Activated CD8-positive, alpha-beta T cell treated with anti-CD3 and anti-CD28 coated beads, Interleukin-2, amount 10 ng/mL, durations not matched to agents 7 days and 5 days (primary cell): ENCODE measurements around the gene RING1. TPM values are rescaled to one million over a fixed set of nuclear protein-coding genes. Genes with fewer than 3 reads are reported as not detected.

Experiments
- ATAC-seq: fragments of 150-1000 bp; cut with Tn5 transposase; one replicate; pipeline ENCODE4 v1.10.0; 2021; ENCODE audit warnings: moderate library complexity
- CTCF ChIA-PET: fragments of 350-600 bp; sonication (Branson Sonifier 250); formaldehyde crosslinking; loops from one replicate; lab custom pipeline; 2021; ENCODE audit warnings: antibody characterized with exemption; lab: Charles Lee
- POLR2A ChIA-PET: fragments of 350-600 bp; sonication (Branson Sonifier 250); formaldehyde crosslinking; loops from one replicate; lab custom pipeline; 2021; ENCODE audit warnings: antibody characterized with exemption; lab: Charles Lee
- DNase-seq: peaks from one replicate; pipeline ENCODE4 v3.0.0-alpha.2; 2020
- H3K27ac Mint-ChIP-seq: one replicate; pipeline ENCODE4 v1.8.0; 2021; ENCODE audit warnings: mild to moderate bottlenecking, mixed read lengths
- H3K27me3 Mint-ChIP-seq: one replicate; pipeline ENCODE4 v1.8.0; 2021; ENCODE audit warnings: low read depth, mixed read lengths
- H3K36me3 Mint-ChIP-seq: one replicate; pipeline ENCODE4 v1.8.0; 2021; ENCODE audit warnings: low read depth, mixed read lengths
- H3K4me1 Mint-ChIP-seq: one replicate; pipeline ENCODE4 v1.8.0; 2021; ENCODE audit warnings: low read depth, mixed read lengths
- H3K4me3 Mint-ChIP-seq: one replicate; pipeline ENCODE4 v1.8.0; 2021; ENCODE audit warnings: mild to moderate bottlenecking, mixed read lengths
- H3K9me3 Mint-ChIP-seq: one replicate; pipeline ENCODE4 v1.8.0; 2022; ENCODE audit warnings: mixed read lengths; ENCODE audit not compliant: insufficient read depth
- total RNA-seq, 2 experiments: library from RNA; stranded (reverse); gene quantifications; one replicate each; pipeline ENCODE4 v1.2.3, GENCODE V29; 2021

RING1 gene
- total RNA-seq, 2 experiments from 2014 or later = 39.8 to 44.6 TPM

DNA sequence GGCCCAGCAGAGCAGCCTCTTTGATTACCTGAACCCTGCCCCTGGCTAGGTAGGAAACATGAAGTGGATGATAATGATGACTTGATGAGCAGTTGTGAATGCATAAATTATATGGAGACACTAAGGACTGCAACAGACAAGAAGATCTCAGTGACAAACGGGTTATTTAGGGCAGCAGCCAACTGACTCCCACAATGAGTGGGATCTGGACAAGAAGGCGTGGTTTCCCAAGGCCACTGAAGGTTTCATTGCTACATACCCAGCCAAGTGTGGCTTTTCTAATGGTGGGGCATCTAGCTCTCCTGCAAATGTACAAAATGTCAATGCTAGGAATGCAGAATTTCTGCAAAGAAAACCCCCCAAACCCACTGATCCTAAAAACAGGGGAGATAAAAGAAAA, 29.4 kb downstream of the RING1 start:
- no peak for ATAC-seq
- POLR2A ChIA-PET = interaction anchor here (0.6 kb wide), 1 partner anchor 160 kb away, joined by 3 read pairs; no protein-coding TSS in a partner anchor
- H3K4me1 Mint-ChIP-seq = peaks cover 10% of the 10 kb centered on the region
- CTCF ChIA-PET = interaction anchor here (1.2 to 3.8 kb wide), 3 partner anchors 11 to 88 kb away, joined by 3 to 17 read pairs (median 3); no protein-coding TSS in a partner anchor
- H3K9me3 Mint-ChIP-seq = no peaks in the 10 kb centered on the region
- H3K27ac Mint-ChIP-seq = no peak overlapping the region
- no peaks in the 10 kb centered on the region for H3K36me3 Mint-ChIP-seq
- DNase-seq = no peak
- peaks cover 16% of the 10 kb centered on the region for H3K27me3 Mint-ChIP-seq
- no peak overlapping the region for H3K4me3 Mint-ChIP-seq

DNA sequence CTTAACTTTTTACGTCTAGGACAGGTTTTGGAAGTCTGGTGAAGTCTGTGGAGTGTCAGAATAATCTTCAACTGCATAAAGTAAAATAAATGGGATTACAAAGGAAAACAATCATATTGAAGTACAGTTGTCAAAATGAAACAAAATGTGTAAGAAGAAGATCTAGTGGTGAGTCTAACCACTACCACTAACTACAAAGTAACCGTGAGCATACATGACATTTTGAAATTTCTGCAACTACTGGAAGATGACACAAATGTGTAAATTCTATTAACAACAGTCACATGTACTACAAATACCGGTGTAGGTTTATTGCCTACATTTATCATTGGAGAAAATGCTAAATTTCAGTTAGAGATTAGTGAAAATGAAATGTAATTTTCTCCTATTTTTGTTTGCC, 33.7 kb downstream of the RING1 start:
- no peak overlapping the region for H3K27ac Mint-ChIP-seq
- ATAC-seq (peak; percentile 73), DNase-seq (no peak)
- peak overlapping the region; percentile 41 for H3K4me3 Mint-ChIP-seq
- no peaks in the 10 kb centered on the region for H3K36me3 Mint-ChIP-seq
- H3K27me3 Mint-ChIP-seq = peaks cover 7% of the 10 kb centered on the region
- ChIA-PET CTCF (no interaction called here), POLR2A (no interaction called here)
- peaks cover 12% of the 10 kb centered on the region for H3K4me1 Mint-ChIP-seq
- H3K9me3 Mint-ChIP-seq = no peaks in the 10 kb centered on the region

DNA sequence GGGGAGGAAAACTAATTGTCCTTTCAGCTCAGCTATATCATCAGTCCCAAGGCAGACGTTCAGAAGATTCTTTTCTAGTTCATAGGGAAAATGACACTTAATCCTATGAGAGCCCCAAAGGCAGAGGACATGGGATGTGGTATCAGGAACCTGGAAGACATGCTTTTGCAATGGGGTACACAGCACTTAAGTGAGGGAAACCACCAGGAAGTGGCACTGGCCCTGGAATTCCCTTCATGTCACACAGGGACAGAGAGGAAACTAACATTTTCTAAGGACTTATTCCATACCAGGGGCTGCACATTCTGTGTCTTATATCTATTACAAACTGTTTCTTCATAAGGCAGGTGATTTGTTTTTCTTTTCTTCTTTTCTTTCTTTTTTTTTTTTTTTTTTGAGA, 35.2 kb downstream of the RING1 start:
- H3K9me3 Mint-ChIP-seq = no peaks in the 10 kb centered on the region
- H3K4me1 Mint-ChIP-seq = peaks cover 17% of the 10 kb centered on the region
- no peaks in the 10 kb centered on the region for H3K36me3 Mint-ChIP-seq
- CTCF ChIA-PET = no interaction called here
- H3K27ac Mint-ChIP-seq = no peak overlapping the region
- DNase-seq = no peak
- H3K27me3 Mint-ChIP-seq = peaks cover 7% of the 10 kb centered on the region
- H3K4me3 Mint-ChIP-seq = no peak overlapping the region
- no peak for ATAC-seq
- POLR2A ChIA-PET = no interaction called here

DNA sequence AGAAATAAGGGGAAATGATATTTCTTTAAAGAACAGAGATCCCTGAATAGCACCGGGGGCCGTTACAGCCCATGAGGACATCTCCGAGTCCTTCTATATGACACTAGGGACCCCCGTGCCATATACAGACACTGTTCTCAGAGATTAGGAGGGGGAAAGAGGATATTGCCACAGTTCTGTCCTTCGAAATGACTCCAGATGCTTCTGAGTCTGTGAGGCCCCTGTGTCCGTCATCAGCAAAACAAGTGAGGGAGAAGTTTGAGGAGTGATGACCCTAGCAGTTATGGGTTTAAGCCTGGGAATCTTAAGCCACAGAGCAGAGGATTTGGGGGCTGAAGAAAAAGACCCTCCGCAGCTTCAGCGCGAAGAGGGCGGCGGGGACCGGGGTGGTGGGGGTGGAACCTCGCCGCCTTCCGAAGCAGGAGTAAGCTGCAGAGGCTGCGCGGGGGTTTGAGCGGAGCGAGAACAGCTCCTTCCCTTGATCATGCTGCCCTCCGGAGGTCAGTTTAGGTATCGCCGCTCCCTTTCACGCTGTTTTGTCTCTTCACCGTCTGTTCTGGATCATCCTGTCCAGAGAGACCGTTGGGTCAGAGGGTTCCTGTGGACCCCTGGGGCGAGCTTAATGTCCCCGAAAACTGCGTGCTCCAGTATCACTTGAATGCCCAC, 39.8 kb downstream of the RING1 start:
- ATAC-seq = peak; percentile 44
- ChIA-PET POLR2A (interaction anchor here (0.9 to 2.7 kb wide), 14 partner anchors 10 to 519 kb away, joined by 3 to 30 read pairs (median 6); partner anchors contain the start of genes B3GALT4, HLA-DPB1, HSD17B8 and RING1), CTCF (interaction anchor here (0.6 to 6.4 kb wide), 47 partner anchors 9 to 380 kb away, joined by 3 to 135 read pairs (median 6); partner anchors contain the start of genes CUTA, HLA-DPA1, HSD17B8 and RING1)
- no peaks in the 10 kb centered on the region for H3K9me3 Mint-ChIP-seq
- peaks cover 28% of the 10 kb centered on the region for H3K36me3 Mint-ChIP-seq
- DNase-seq = peak; percentile 95
- H3K4me1 Mint-ChIP-seq = peaks cover 39% of the 10 kb centered on the region
- peak overlapping the region; percentile 92 for H3K27ac Mint-ChIP-seq
- peaks cover 7% of the 10 kb centered on the region for H3K27me3 Mint-ChIP-seq
- peak overlapping the region; percentile 88 for H3K4me3 Mint-ChIP-seq

DNA sequence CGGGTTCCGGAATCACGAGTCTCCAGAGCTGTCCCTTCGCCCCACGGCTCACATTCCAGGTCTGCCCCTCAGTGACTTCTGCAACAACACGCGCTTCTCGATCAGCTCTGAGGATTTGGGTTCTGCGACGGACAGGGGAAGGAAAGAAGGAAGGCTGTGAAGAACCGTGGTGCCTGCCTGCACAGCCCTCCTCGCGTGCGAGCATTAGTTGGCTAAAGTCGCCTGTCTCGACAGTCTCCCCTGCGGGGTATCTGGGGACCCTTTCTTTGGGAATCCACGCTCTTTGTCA, 40.3 kb downstream of the RING1 start:
- peak; percentile 18 for ATAC-seq
- POLR2A ChIA-PET = interaction anchor here (0.9 to 2.7 kb wide), 14 partner anchors 9 to 518 kb away, joined by 3 to 30 read pairs (median 6); partner anchors contain the start of genes B3GALT4, HLA-DPB1, HSD17B8 and RING1
- DNase-seq = no peak

DNA sequence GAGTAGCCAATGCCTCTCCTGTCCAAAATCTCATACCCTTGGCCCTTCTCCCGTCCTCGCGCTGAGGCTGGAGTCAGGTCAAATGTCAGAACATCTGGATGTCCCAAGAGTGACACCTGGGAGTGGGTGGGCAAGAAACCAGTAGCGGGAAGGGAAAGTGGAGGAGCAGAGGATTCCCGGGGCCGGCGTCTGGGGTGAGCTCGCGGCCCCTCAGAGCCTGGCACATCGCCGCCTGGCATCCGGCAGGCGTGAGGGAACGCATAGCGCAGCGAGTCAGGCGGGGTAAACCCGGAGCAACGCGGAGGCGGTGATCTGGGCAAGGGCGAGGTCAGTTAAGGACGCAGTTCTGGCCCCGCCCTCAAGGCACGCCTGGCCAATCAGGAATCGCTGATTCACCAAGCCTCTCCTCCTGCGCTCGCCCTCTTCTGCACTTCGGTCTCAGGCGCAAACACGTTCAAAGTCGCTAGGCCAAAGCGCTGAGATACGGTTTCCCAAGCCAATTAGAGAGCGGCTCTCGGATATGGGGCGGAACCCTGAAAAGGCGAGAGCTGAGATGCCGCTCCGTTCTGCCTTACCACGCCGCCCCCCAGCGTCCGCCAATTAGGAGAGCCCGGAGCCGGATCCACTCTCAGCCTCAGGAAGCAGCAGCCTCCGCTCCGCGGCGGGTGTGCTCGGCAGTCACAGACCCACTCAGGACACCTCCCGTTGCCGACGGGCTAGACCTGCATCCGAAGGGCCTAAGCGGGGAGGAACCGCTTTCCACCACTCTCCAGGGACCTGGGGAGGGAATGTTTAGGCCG, 40.8 kb downstream of the RING1 start:
- Mint-ChIP-seq H3K27me3 (peaks cover 3% of the 10 kb centered on the region), H3K27ac (peak overlapping the region; percentile 92)
- CTCF ChIA-PET = interaction anchor here (0.7 to 6.4 kb wide), 47 partner anchors 9 to 381 kb away, joined by 3 to 135 read pairs (median 7); partner anchors contain the start of genes B3GALT4, CUTA, HLA-DPA1 and HSD17B8

More for the DNA sequence above, 40.3 kb downstream of the RING1 start:
- peaks cover 4% of the 10 kb centered on the region for H3K27me3 Mint-ChIP-seq
- CTCF ChIA-PET = interaction anchor here (0.8 to 6.4 kb wide), 48 partner anchors 10 to 380 kb away, joined by 3 to 135 read pairs (median 6); partner anchors contain the start of genes B3GALT4, CUTA, HLA-DPA1 and HSD17B8
- peak overlapping the region; percentile 88 for H3K4me3 Mint-ChIP-seq
- H3K9me3 Mint-ChIP-seq = no peaks in the 10 kb centered on the region
- peaks cover 37% of the 10 kb centered on the region for H3K4me1 Mint-ChIP-seq
- H3K36me3 Mint-ChIP-seq = peaks cover 28% of the 10 kb centered on the region
- peak overlapping the region; percentile 92 for H3K27ac Mint-ChIP-seq

DNA sequence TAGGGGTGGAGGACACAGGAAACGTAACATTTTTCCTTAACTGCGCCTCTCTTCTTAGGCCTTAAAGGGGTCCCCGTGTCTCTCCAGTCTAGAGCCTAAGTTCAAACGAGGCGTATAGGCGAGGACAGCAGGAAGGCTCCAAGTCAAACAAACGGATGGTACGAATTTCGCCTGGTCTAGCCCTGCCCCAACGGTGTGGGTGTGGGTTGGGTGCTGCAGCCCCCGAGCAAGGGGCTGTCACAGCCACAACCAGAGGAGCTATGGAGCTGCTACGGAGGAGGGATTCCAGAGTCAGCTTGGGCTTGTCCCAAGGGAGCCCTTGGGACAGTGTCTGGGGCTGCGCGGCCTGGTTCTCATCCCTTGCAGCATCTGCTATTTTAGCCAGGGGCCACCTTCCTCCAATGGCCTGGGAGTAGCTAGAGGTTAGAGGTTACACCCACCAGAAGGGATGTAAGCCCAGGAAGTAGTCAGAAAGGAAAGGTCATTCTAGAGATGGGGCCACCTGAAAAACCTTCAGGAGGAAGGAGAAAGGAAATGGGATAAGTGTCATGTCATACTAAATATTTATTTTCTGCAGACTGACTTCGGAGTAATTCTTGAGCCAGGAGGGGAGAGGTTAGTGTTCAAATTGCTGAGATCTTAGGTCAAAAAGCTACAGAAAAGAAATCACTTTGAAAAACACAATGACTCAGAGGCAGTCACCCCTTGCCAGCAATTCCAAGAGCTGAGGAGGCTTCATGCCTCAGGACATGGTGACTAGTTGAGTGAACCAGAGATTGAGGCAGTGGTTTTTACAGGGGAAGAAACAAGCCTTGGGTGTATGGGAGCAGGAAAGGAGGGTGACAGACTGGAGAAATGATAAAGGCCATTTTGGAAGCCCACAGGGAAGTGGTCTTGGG, 41.7 kb downstream of the RING1 start:
- H3K9me3 Mint-ChIP-seq = no peaks in the 10 kb centered on the region
- ATAC-seq (no peak), DNase-seq (no peak)
- ChIA-PET POLR2A (interaction anchor here (0.6 to 2.7 kb wide), 16 partner anchors 21 to 461 kb away, joined by 3 to 30 read pairs (median 4); partner anchors contain the start of genes B3GALT4, HSD17B8, RPS18 and VPS52), CTCF (interaction anchor here (0.7 to 6.4 kb wide), 29 partner anchors 8 to 381 kb away, joined by 3 to 135 read pairs (median 9); partner anchors contain the start of genes B3GALT4, HLA-DPA1, HSD17B8 and PFDN6)
- H3K36me3 Mint-ChIP-seq = peaks cover 31% of the 10 kb centered on the region
- peak overlapping the region; percentile 88 for H3K4me3 Mint-ChIP-seq
- H3K27me3 Mint-ChIP-seq = peaks cover 3% of the 10 kb centered on the region
- peaks cover 37% of the 10 kb centered on the region for H3K4me1 Mint-ChIP-seq
- peak overlapping the region; percentile 92 for H3K27ac Mint-ChIP-seq

More for the DNA sequence above, 40.8 kb downstream of the RING1 start:
- POLR2A ChIA-PET = interaction anchor here (0.6 to 2.7 kb wide), 25 partner anchors 9 to 518 kb away, joined by 3 to 30 read pairs (median 4); partner anchors contain the start of genes B3GALT4, HLA-DPB1, HSD17B8 and RING1
- Mint-ChIP-seq H3K4me1 (peaks cover 37% of the 10 kb centered on the region), H3K4me3 (peak overlapping the region; percentile 88), H3K9me3 (no peaks in the 10 kb centered on the region), H3K36me3 (peaks cover 28% of the 10 kb centered on the region)
- DNase-seq = peak; percentile 98
- ATAC-seq = peak; percentile 95

DNA sequence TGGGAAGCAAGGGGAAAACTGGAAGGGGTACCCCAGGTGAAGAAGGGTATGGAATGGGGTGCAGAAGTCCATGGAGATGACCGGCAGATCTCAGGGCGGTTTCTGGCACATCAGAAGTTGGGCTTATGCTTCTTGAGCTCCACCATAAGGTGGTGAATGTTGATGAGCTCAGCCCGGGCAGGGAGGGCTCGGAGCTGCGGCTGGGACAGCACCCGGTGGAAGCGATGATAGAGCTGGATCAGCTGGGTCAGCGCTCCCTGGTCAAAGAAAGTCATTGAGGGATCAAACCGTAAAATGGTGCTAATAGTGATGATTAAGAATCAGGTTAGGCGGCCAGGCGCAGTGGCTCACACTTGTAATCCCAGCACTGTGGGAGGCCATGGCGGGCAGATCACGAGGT, 42.4 kb downstream of the RING1 start:
- H3K27me3 Mint-ChIP-seq = peaks cover 3% of the 10 kb centered on the region
- H3K36me3 Mint-ChIP-seq = peaks cover 33% of the 10 kb centered on the region
- no peaks in the 10 kb centered on the region for H3K9me3 Mint-ChIP-seq
- H3K4me1 Mint-ChIP-seq = peaks cover 37% of the 10 kb centered on the region
- DNase-seq (no peak), ATAC-seq (no peak)
- H3K27ac Mint-ChIP-seq = peak overlapping the region; percentile 92
- peak overlapping the region; percentile 88 for H3K4me3 Mint-ChIP-seq
- ChIA-PET CTCF (interaction anchor here (1.4 to 6.4 kb wide), 8 partner anchors 21 to 131 kb away, joined by 3 to 135 read pairs (median 18); partner anchors contain the start of genes B3GALT4, PFDN6, RING1 and RPS18), POLR2A (interaction anchor here (0.6 to 0.9 kb wide), 2 partner anchors 21 to 27 kb away, joined by 5 to 6 read pairs; partner anchors contain the start of genes B3GALT4, RPS18 and VPS52)

DNA sequence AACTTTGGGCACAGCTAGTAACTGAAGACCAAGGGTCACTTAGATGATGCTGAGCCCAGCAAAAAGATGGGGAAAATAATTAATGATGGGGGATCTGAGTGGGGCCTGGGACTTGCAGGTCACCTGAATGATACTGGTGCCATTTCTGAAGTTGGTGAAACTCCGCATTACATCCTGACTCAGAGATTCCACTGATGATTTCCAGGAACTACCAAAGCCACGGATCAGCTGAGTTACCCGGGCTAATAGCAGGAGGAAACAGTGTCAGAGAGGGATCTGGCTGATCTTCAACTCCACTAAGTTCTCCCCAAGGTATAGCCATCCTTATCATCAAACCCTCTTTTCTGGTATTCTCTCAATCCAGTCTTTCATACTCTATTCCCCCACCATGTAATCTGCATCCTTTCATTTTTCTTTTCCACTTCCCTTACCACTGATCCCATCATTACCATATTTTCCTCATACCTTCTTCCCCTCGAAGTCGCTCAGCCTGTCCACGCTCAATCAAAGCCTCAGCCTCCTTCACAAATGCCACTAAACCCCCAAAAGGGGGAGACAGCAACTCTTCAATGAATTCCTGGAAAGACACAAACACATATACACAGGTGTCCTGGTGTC, 43.2 kb downstream of the RING1 start:
- no peak overlapping the region for H3K4me3 Mint-ChIP-seq

DNA sequence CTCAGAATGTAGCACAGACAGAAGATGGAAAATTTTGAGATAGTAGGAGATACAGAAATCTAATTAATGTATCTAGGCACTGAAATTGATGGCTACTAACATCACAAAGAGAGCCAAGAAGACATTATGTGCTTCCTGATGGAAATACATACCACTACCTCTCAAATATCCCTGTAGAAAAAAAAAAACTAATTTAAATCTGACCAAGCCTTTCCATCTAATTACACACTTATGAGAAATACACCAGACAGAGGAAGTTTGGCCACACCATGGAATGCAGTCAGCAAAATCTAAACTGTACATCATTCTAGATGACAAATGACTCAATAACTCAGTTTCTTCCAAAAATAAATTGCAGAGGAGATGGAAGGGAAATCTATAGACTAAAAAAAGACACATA, 44.5 kb downstream of the RING1 start:
- Mint-ChIP-seq H3K9me3 (no peaks in the 10 kb centered on the region), H3K4me1 (peaks cover 37% of the 10 kb centered on the region), H3K36me3 (peaks cover 37% of the 10 kb centered on the region), H3K4me3 (no peak overlapping the region), H3K27me3 (no peaks in the 10 kb centered on the region), H3K27ac (no peak overlapping the region)
- ATAC-seq (no peak), DNase-seq (no peak)
- ChIA-PET CTCF (interaction anchor here (1.0 kb wide), 1 partner anchor 10 kb away, joined by 3 read pairs; no protein-coding TSS in a partner anchor), POLR2A (no interaction called here)

More for the DNA sequence above, 43.2 kb downstream of the RING1 start:
- ChIA-PET CTCF (interaction anchor here (0.9 to 6.4 kb wide), 6 partner anchors 12 to 124 kb away, joined by 3 to 135 read pairs (median 12); partner anchors contain the start of genes RING1, RXRB and SLC39A7), POLR2A (no interaction called here)
- no peak for DNase-seq
- Mint-ChIP-seq H3K27me3 (peaks cover 3% of the 10 kb centered on the region), H3K4me1 (peaks cover 37% of the 10 kb centered on the region), H3K27ac (peak overlapping the region; percentile 21), H3K9me3 (no peaks in the 10 kb centered on the region), H3K36me3 (peaks cover 36% of the 10 kb centered on the region)
- ATAC-seq = no peak
